ENCODE measurements around the gene DENND1C. TPM values are rescaled to one million over a fixed set of nuclear protein-coding genes. Genes with fewer than 3 reads are reported as not detected.

DENND1C gene
- total RNA-seq, 2 donors from 2014 or later: 2.1 to 3.9 TPM

DNA sequence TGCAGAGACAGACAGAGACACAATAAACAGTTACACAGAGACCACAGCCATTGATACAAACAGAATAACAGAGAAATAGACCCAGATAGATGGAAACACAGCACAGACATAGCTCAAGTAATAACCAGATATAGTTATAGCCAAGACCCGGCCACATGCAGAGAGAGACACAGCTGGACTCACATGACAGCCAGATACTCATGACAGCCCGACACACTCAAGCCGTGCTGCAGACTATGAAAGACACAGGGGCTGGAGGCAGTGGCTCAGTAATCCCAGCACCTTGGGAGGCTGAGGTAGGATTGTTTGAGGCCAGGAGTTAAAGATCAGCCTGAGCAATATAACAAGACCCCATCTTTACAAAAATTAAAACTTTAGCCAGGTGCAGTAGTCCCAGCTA lies 1.6 kb upstream of the DENND1C start:
- intact Hi-C loops (cut with DNase I): no loop called here

DNA sequence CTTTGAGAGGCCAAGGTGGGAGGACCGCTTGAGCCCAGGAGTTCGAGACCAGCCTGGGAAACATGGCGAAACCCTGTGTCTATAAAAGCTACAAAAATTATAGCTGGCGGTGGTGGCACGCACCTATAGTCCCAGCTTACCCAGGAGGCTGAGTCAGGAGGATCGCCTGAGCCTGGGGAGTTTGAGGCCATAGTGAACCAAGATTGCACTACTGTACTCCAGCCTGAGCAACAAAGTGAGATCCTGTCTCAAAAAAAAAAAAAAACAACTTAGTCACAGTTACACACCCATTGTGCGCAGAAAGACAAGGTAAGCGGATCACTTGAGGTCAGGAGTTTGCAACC lies 728 bp upstream of the DENND1C start:
- intact Hi-C loops (cut with DNase I): no loop called here

More for the DNA sequence above, 1.6 kb upstream of the DENND1C start:
- no peak for DNase-seq (ENCODE audit: low spot score)

DNA sequence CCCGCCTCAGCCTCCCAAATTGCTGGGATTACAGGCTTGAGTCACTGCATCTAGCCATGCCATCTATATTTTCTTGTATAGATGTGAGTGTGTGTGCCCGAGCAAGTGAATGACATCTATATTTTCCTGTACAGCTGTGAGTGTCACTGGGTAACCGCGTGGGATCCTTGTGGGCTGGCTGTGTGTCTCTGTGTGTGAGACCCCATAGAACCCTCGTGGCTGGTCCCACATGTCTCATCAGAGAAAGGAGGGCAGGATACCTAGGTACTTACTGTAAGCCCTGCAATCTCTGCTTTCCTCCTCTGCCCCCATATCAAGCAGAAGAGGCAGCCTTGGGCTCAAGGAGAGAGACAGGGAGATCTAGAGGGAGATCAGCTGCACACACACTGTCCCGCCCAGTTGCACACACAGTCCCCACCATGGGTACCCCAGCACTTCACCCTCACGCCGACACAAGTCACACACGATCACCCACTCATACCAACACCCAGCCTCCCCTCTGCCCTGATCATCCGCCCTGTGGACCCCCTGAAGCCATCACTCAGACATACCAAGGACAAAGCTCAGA lies 655 bp downstream of the DENND1C start:
- intact Hi-C loops (cut with DNase I): no loop called here

More for the DNA sequence above, 728 bp upstream of the DENND1C start:
- no peak for DNase-seq (ENCODE audit: low spot score)

DNA sequence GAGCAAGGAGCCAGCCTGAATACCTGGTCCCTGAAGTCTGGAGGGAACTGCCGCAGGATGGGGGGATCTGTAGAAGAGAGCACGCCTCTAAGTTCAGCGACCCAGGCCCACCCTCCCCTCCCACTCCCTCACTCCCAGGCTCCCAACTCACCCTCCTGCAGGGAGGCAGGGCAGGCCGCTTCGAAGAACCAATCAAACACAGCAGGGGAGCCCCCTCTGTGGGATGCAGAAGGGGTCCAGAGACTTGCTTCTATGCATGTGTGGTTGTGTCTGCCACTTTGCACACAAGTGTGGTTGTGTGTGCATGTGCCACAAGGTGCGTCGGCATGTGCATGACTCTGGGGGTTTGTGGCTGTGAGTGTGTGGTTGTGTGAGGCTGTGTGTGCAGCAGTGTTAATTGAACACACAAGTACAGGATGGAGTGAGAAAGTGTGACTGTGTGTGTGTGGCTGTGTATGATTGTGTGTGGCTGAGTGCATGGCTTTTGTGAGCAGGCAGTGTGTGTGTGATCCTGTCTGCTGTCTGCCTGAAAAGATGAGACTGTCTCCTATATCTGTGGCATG lies 1.7 kb downstream of the DENND1C start:
- intact Hi-C loops (cut with DNase I): no loop called here
- no peak for DNase-seq (ENCODE audit: low spot score)

More for the DNA sequence above, 655 bp downstream of the DENND1C start:
- no peak for DNase-seq (ENCODE audit: low spot score)

DNA sequence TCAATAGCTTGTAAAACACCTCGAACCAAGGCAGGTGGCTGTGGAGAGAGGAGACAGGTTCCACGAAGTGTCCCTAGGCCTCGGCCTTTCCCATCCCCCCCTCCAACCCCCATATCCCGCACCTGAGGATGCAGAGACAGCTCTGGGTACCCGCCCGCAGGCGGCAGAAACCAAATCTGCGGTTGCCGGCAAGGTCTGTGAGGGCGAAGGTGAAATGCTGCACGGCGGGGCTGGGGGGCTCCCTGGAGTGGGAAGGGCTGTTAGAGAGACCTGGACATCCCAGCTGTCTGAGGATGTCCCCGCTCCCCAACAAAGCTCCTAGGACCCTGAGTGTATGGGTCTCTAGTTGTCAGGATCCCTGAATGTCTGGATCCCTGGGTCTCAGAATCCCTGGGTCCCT lies 2.8 kb downstream of the DENND1C start:
- no peak for DNase-seq (ENCODE audit: low spot score)

DNA sequence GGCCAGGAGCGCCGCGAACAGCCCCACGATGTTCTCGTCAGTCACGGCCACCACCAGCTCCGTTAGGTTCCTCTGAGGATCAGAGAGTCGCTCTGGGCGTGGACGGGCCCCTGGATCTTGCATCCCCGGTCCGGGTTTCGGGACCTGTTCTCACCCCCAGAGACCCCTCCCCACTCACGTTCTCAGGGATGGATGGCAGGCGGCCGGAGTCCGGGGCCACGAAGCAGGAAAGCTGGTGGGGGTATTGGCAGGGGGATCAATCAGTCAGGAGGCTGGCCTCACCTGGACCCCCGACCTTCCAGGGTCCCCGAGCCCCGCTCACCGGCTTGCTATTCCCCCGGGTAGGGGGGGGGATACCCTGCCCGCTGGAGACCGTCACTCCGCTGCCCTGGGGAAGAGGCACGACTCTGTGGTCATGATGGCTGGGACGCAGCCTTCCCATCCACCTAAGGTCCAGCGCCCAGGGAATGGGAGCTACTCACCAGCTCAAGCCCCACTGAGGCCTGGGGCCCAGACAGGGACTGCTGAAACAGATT lies 4.6 kb downstream of the DENND1C start:
- intact Hi-C loops (cut with DNase I): no loop called here
- DNase-seq (ENCODE audit: low spot score): no peak

More for the DNA sequence above, 2.8 kb downstream of the DENND1C start:
- intact Hi-C loops (cut with DNase I): no loop called here

DNA sequence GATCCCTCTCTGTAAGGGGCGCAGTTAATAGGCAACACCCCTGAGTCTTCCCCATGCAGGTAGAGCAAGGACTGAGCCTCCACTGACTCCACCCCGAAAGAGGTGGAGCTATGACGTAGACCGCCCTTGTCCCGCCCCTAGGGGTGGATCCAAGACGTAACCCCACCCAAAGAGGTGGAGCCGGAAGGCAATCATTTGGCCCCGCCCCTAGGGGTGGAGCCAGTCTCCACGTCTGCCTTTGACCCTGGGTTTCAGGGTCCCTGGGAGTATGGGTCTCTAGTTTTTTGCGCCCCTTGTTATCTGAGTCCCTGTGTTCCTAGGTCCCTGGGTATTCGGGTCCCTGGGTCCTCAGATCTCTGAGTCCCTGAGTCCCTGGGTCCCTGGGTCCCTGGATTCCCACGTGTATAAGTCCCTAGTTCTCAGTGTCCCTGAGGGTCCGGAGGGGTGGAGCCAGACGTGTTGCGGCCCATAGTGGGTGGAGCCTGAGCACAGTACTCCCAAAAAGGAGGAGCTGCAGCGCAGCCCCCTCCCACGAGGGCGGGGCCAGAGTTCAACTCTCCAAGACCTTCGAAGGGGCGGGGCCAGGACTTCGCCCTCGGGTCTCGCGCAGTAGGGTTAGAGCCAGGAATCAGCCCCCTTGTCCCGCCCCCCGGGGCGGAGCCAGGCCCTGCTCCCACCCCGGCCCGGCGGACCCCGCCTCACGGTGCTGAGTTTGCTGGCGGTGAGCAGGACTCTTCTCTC lies 5.3 kb downstream of the DENND1C start:
- no peak for DNase-seq (ENCODE audit: low spot score)

DNA sequence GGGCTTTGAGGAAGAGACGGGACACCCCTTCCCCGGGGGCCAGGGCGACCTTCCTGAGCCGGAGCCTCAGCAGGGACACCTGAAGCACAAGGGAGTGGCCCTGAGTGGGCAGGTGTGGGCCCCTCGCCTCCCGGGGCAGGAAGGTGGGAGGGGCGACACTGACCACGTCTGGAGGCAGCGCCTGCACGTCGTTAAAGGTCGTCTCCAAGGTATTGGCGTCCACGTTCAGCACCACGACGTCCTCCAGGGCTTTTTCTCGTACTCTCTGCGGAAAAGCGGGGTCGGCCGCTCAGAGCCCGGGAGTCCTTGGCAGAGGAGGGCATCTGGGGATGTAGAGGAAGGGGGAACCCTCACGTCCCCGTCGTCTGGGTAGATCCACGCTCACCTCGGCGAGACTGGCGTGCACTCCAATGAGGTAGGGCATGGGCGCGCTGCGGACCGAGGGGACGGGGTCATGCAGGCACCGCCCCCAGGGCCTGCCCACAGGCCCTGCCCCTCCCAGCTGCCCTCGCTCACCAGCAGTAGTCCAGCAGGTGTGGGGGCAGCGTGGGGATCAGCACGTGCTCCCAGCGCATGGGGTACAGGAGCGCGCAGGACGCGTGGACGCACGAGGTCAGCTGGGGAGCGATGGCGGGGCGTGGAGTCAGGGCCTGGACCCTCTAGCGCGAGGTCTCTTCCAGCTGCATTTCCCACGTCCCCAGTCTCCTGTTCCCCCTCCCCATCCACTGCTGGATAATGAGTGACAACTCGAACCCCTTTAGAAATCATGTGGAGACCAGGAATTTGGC lies 6.1 kb downstream of the DENND1C start:
- no peak for DNase-seq (ENCODE audit: low spot score)
- intact Hi-C loops (cut with DNase I): no loop called here

More for the DNA sequence above, 5.3 kb downstream of the DENND1C start:
- intact Hi-C loops (cut with DNase I): no loop called here

DNA sequence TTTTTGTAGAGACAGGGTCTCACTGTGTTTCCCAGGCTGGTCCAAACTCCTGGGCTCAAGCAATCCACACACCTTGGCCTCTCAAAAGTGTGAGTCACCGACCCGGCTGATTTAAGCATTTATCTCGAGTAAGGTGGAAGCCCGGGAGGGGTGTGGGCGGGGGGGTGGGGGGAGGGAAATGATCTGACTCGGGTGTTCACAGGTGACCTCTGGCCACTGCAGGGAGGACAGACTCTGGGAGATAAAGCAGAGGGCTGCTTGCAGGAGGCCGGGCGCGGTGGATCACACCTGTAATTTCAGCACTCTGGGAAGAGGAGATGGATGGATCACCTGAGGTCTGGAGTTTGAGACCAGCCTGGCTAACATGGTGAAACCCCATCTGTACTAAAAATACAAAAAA lies 7.9 kb downstream of the DENND1C start:
- intact Hi-C loops (cut with DNase I): no loop called here
- no peak for DNase-seq (ENCODE audit: low spot score)

DNA sequence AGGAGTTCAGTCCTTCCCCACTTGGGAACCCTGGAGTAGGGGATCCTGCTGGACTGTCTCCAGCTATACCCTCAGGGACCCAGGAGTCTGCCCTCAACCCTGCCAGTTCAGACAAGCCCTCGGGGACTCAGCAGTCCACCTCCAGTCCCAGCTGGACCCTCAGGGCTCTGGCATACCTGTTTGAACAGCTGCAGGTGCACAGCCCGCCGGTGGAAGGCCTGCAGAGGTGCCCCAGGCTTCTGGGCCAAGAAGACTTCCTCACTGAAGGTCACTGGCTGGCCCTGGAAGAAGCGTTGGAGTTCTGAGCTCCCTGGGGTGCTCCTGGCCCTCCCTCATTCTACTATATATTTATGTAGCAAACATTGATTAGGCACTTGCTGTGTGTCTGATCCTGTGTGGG lies 8.9 kb downstream of the DENND1C start:
- intact Hi-C loops (cut with DNase I): no loop called here
- no peak for DNase-seq (ENCODE audit: low spot score)

DNA sequence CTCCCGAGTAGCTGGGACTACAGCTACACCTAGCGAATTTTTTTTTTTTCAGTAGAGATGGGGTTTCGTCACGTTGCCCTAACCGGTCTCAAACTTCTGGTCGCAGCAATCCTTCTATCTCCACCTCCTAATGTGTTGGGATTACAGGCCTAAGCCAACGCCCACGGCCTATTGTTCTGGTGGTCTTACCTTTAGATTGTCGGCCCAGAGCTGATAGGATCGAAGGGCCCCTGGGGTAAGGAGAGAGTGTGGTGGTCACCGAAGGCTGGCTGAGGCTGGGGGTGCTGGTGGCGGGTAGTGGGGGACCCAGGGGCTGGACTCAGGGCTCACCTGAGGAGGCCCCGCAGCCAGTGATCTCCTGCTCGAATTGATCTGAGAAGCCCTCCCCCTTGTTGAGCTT lies 10.5 kb downstream of the DENND1C start:
- no peak for DNase-seq (ENCODE audit: low spot score)
- intact Hi-C loops (cut with DNase I): no loop called here

DNA sequence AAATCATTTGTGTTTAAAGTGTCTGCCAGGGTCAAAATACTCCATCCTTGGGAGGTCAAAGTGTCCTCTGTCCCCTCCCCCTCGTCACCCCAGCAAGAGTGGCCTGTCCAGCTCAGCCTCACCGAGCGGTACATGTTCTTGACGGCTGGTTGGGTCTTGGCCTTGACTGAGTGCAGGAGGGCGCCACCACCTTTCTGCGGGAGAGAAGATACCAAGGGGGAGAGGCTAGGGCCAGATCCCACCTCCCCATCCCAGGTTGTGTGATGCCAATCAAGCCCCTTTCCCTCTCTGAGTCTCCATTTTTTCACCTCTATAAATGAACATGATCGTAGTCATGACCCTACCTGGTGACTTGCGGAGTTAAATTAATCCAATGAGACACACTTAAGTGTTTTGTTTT lies 11.4 kb downstream of the DENND1C start:
- intact Hi-C loops (cut with DNase I): no loop called here
- DNase-seq (ENCODE audit: low spot score): no peak

DNA sequence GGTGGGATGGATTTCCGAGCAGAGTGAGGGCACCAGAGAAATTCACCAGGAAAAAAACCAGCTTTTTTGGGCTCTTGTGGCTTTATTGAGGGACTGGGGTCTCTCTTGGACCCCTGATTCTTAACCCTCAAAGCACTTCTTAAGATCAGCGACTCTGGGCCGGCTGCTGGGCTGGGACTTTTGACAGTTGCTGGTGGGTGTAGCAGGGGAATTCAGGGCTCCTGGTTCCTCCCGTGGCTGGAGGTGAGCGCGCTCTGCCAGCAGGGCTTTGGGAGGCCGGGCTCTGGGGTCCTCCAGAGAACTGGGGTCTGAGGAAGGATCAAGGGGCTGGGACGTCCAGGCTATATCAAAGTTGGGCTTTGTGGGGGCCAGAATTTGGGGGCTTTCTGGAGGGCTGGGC lies 14.2 kb downstream of the DENND1C start:
- intact Hi-C loops (cut with DNase I): no loop called here

DNA sequence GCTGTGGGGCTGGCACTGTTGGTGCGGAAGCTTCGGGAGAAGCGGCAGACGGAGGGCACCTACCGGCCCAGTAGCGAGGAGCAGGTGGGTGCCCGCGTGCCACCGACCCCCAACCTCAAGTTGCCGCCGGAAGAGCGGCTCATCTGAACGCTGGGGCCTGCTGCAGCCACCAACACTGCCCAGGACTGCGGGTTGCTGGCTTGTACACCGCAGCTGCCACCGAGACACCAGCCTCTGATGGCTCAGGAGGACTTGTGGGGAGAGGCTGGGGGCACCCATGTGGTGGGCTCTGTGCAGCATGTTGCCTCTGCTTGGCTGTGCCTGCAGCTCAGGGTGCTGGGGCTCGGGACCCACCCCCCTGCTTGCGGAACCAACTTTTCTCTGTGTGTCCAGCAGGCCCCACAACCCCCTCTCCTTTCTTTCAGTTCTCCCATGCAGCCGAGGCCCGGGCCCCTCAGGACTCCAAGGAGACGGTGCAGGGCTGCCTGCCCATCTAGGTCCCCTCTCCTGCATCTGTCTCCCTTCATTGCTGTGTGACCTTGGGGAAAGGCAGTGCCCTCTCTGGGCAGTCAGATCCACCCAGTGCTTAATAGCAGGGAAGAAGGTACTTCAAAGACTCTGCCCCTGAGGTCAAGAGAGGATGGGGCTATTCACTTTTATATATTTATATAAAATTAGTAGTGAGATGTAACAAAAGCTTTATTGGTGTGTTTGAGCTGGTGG lies 14.9 kb downstream of the DENND1C start:
- intact Hi-C loops (cut with DNase I): no loop called here
- DNase-seq (ENCODE audit: low spot score): no peak

More for the DNA sequence above, 14.2 kb downstream of the DENND1C start:
- DNase-seq (ENCODE audit: low spot score): no peak

DNA sequence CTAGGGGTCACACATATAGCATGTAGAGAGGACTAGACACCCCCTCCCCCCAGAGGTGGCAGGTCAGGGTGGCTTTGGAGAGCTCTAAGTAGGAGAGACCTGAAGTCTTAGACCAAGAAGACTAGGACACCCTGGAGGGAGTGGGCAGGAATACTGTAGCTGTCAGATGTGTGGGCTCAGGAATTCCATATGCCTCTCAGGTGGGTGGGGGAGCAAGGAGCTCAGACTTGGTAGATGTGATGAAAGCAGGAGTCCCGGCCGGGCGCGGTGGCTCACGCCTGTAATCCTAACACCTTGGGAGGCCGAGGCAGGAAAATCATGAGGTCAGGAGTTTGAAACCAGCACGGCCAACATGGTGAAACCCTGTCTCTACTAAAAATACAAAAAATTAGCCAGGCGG lies 15.9 kb downstream of the DENND1C start:
- intact Hi-C loops (cut with DNase I): no loop called here
- DNase-seq (ENCODE audit: low spot score): no peak

DNA sequence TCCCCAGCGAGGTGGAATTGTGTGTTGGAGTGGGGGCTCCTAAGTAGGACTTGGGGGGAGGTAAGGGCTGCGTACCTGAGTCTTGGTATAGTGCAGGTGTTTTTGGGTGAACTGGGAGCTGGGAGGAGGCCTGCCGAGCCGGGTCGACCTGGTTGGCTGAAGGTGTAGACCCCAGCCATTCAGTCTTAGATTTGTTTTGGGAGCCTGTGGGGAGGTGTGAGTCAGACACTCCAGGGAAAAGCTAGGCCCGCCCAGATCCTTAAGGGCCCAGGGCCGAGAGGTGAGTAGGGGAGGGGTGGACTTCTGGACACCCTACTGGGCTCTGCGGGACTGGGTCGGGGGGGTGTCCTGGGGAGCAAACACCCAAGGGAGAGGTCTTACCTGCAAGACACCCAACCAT lies 16.6 kb downstream of the DENND1C start:
- intact Hi-C loops (cut with DNase I): no loop called here
- no peak for DNase-seq (ENCODE audit: low spot score)

DNA sequence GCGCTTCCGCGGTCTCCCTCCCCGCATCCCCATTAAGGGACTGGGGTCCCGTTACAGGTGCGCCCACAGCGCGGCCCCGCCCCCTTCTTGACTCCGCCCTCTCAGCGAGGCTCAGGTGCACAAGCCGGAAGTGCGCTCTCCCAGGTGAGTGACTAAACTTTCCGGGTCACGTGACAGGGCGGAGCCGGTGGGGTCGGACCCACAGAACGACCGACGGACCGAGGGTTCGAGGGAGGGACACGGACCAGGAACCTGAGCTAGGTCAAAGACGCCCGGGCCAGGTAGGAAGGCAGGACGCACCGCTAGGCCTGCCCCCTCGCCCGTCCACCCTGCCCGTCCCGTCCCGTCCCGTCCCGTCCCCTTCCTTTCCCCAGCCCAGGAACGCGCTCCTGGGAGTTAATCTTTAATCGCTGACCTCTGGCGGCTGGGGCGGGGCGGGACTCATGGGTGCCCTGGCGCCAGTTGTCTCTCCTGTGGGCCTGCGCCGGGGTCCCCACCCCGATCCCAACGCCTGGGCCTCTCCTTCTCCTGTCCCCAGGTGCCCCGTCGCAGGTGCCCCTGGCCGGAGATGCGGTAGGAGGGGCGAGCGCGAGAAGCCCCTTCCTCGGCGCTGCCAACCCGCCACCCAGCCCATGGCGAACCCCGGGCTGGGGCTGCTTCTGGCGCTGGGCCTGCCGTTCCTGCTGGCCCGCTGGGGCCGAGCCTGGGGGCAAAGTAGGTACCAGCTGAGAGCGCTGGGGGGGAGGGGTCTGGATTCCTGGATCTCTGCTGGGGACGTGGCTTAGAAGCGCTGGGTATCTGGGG lies 17.3 kb downstream of the DENND1C start, which contains the start of gene CRB3:
Gene CRB3 (plus strand): TSS at position 202 of the 804 bp plus-strand sequence. CDS start 431 bp downstream, at position 633.
- intact Hi-C loops (cut with DNase I): loop anchor here in 1 of 2 donors (5.0 kb wide), 1 partner anchor 1147 kb away; no protein-coding TSS in a partner anchor
- DNase-seq (ENCODE audit: low spot score): no peak
